K562 (cell line): ENCODE results near the gene CLK3.

Experiments
- ESRRA ChIP-seq: fragments of 450-650 bp; IDR thresholded peaks from 2 replicates; pipeline ENCODE4 v1.6.1; 2014; ENCODE audit warnings: low read depth, mild to moderate bottlenecking, moderate library complexity, borderline replicate concordance
- NFIC ChIP-seq: fragments of 450-650 bp; IDR thresholded peaks from 2 replicates; pipeline ENCODE4 v1.6.1; 2017; ENCODE audit warnings: mild to moderate bottlenecking, inconsistent platforms
- TF ChIP-seq, protein P1 (sequence below): fragments of 450-650 bp; IDR thresholded peaks from 2 replicates; pipeline ENCODE4 v1.6.1; 2016; ENCODE audit warnings: mild to moderate bottlenecking

DNA sequence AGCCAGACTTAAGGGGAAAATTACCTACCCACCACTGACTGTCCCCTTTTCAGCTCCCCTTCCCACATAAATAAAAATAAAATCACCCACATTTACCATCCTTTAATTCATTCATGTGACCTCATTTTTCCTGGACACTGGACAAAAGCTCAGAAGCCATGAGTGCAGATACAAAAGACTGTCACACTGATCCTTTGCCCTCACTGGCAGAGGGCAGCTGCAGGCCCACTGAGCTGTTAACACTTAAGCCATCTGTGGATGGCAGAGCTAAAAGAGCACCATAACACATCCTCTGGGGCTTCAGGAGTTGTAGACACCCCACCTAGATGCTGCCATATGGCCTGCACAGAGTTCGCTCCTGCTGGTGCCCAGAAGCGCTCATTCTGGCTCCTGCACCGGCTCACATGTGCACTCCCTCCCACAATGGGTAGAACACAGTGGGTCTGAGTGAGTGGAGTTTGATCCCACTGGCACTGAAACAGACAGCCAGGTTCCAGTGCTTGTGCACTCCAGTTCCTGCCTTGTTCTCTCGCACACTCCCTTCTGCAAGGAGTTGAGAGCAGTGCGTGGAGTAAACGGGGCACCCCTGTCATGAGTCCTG, 41.4 kb downstream of the CLK3 start:
- TF ChIP-seq, protein P1, sequence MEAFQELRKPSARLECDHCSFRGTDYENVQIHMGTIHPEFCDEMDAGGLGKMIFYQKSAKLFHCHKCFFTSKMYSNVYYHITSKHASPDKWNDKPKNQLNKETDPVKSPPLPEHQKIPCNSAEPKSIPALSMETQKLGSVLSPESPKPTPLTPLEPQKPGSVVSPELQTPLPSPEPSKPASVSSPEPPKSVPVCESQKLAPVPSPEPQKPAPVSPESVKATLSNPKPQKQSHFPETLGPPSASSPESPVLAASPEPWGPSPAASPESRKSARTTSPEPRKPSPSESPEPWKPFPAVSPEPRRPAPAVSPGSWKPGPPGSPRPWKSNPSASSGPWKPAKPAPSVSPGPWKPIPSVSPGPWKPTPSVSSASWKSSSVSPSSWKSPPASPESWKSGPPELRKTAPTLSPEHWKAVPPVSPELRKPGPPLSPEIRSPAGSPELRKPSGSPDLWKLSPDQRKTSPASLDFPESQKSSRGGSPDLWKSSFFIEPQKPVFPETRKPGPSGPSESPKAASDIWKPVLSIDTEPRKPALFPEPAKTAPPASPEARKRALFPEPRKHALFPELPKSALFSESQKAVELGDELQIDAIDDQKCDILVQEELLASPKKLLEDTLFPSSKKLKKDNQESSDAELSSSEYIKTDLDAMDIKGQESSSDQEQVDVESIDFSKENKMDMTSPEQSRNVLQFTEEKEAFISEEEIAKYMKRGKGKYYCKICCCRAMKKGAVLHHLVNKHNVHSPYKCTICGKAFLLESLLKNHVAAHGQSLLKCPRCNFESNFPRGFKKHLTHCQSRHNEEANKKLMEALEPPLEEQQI: no peak
- TF ChIP-seq NFIC: no peak
- TF ChIP-seq ESRRA: no peak
